Right ventricle myocardium inferior (tissue), 1 donor: ENCODE measurements around the gene MAT2B. TPM values are rescaled to one million over a fixed set of nuclear protein-coding genes. Genes with fewer than 3 reads are reported as not detected.
A peak's percentile ranks its signal among the peaks of the same experiment; 100 is the strongest.

ENCODE experiments used
- ATAC-seq: fragments of 200-7000 bp; cut with Tn5 transposase; one replicate; pipeline ENCODE4 v1.9.1; 2020; ENCODE audit warnings: mild to moderate bottlenecking, moderate library complexity
- DNase-seq: peaks from one replicate; pipeline ENCODE4 v3.0.0; 2021; ENCODE audit errors: missing footprints
- intact Hi-C: fragments of 100-400 bp; cut with DNase I; formaldehyde crosslinking; loops from one replicate; pipeline ENCODE4 v1.11.0; 2022
- long read RNA-seq: library from polyadenylated mRNA; unstranded; transcript quantifications from one replicate; pipeline ENCODE4 v2.0.0, GENCODE V29; 2021
- total RNA-seq: library from RNA; stranded (reverse); fragmentation: NEBNext Ultra II Directional; extraction: Animal tissue kit (Norgen Biotek cat#: 25700); gene quantifications from one replicate; pipeline ENCODE4 v1.2.1, GENCODE V29; 2021
- donor health status: DM: no; HTN: yes; CAD: no; lungs with severe emphysema.

The MAT2B gene
- 59.1 TPM for total RNA-seq
- long read RNA-seq, transcript MAT2B-202 (7 exons, 2,103 nt) = major isoform, 57 of 60 reads
- long read RNA-seq, partial matches to known transcripts = 1 of 60 reads
- long read RNA-seq, other reads (novel, unspliced or antisense) = 0 of 60 reads

DNA sequence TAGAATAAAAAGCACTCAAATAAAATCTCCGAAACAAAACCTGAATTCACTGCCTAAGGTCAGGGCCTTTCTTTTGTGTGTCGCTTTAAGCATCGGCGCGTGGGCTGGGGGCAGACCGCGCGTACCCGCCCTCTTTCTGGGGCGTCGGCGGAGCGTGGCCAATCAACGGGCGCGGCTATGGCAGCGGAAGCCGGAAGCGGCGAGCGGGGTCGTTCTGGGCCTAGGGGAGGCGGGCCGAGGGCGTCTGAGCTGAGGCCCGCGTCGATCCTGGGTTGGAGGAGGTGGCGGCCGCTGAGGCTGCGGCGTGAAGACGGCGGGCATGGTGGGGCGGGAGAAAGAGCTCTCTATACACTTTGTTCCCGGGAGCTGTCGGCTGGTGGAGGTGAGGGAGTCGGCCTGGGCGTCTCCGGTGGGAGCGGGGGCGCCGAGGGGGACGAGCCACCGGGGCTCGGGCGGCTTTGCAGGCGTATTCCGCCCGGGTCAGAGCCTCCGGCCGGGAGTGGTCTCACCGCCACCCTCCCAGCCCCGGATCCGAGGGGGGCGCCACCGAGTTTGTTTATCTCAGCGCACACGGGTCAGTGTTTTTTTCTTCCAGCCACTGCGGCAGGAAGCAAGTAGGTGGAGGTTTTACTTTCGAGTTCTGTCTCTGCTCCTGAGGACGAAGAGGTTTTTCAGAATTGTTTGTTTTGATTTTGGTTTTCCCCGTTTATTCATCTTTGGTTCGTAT is at the start of gene MAT2B:
MAT2B (plus strand) TSS at position 252 of the 727 bp plus-strand sequence; CDS start at position 320, 68 bp downstream.
- peak; percentile 98 for DNase-seq
- ATAC-seq = peak; percentile 99
- intact Hi-C loops = loop anchor here (1.0 kb wide), 1 partner anchor 45 kb away; the partner anchor contains the start of genes HMMR and NUDCD2

DNA sequence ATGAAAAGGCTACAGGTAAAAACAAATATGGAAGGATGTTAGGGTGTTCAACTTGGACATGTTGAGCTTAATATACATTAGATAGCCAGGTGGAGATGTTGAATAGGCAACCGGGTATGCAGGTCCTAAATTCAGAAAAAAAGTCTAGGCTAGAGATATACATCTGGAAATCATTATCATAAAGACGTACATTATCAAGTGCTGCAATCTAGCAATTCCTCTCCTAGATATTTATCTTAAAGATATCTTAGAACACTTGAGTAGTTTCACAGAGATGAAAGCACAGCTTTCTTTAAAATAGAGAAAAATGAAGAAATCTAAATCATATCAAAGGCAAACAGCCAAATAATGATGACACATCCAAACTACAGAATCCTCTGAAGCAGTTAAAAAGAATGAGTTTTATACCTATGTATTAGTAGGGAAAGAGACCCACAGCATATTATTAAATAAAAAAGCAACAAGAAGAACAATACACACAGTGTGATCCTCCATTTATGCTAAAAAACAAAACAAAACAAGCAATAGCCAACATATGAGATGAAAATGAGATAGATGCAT is 49.3 kb upstream of the MAT2B start:
- intact Hi-C loops = no loop called here
- no peak for ATAC-seq
- DNase-seq = no peak

DNA sequence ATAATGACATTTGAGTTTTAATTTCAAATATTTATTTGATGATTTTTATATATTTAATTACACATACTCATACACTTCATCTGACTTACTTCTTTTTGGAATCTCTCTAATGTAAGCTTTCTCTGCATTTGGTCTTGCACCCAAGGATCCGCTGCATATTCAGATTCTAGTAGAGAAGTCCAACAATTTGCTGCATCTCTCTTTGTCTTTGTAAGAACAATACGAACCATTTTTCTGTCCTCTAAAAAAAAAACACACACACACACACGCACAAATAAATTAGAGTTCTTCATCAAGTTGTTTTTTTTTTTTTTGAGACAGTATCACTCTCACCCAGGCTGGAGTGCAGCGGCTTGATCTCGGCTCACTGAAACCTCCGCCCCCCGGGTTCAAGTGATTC is 48.6 kb upstream of the MAT2B start:
- ATAC-seq (no peak), DNase-seq (no peak)

DNA sequence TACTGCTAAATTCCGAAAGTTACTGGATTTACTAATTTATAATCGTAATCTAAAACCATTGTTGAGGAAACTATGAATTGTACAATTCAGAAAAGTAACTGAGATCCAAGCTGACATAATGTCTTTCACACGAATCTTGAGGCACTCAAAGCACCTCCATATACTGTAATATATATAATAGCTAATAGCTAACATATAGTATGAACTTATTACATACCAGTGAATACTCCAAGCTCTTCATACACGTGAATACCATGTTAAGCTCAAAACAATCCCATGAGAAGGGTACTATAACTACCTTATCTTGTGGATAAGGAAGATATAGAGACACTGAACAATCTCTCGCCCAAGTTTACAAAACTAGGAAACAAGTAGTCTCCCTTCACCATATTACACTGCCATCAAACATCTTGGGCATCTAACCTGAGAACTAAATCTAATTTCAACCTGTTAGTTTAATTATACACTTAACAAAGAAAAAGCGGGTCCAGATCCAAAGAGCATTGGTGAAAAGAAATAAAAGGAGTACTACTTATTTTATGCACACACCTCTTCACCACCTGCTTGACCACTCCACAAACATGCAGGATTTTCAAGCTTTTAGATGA is 46.5 kb upstream of the MAT2B start:
- DNase-seq (no peak), ATAC-seq (no peak)
- intact Hi-C loops = loop anchor here (2.0 kb wide), 1 partner anchor 22 kb away; the partner anchor contains the start of gene CCNG1

More for the DNA sequence above, 48.6 kb upstream of the MAT2B start:
- intact Hi-C loops = no loop called here

DNA sequence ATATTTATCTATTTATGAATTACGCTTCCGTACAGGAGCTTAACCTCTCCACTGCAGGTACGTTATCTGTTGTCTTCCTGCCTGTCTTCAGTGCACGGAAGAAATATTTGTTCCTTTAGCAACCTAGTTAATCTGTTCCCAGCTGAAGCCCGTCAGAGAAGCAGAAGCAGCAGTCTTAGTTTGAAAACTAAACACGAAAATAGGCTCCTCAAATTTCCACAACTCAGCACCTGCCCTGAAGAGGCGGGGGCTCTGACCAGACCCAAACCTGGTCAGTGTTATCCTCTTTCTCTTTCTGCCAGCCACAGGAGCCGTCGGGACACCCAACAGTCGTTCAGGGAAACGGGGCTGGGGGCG is 46.0 kb upstream of the MAT2B start:
- ATAC-seq (no peak), DNase-seq (no peak)
- intact Hi-C loops = loop anchor here (2.0 kb wide), 1 partner anchor 23 kb away; the partner anchor contains the start of gene CCNG1

DNA sequence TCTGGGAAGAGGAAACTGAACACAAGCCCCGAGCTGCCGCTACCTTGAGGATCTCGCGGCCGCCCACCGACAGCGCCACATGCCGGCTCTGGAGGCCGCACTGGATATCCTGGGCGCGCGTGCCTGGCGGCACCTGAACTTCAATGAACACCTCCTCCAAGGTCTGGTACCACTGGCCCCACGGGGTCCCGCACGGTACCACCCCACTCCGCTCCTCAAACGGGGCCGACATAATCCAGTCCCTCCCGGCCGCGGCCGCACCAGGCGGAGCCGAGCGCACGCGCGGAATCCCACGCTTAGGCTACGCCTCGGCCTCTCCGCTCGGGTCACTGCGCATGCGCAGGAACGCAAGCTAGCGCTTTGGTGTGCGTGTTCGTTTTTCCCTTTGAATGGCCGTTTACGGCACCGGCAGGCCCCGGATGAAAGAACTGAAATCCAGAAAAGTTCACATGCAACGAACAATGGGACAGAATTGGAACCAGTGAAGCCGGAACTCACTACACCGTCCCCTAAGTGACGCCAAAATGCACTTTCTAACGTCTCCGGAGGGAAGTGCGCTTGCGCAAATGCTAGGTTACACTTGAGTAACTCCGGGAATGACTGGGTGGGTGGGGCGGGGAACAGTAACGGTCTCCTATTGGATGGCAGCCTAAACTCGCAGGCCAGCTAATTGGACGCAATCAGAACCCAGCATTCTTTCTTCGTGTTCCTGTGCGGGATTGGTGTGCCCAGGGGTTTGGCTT is 45.4 kb upstream of the MAT2B start, which contains the start of gene NUDCD2:
NUDCD2 (minus strand) TSS at position 284 of the 743 bp plus-strand sequence; CDS start at position 232, 52 bp downstream.
- DNase-seq (peak; percentile 99), ATAC-seq (peak; percentile 97)
- intact Hi-C loops = loop anchor here (1.0 to 2.0 kb wide), 2 partner anchors 23 to 45 kb away; partner anchors contain the start of genes CCNG1 and MAT2B

DNA sequence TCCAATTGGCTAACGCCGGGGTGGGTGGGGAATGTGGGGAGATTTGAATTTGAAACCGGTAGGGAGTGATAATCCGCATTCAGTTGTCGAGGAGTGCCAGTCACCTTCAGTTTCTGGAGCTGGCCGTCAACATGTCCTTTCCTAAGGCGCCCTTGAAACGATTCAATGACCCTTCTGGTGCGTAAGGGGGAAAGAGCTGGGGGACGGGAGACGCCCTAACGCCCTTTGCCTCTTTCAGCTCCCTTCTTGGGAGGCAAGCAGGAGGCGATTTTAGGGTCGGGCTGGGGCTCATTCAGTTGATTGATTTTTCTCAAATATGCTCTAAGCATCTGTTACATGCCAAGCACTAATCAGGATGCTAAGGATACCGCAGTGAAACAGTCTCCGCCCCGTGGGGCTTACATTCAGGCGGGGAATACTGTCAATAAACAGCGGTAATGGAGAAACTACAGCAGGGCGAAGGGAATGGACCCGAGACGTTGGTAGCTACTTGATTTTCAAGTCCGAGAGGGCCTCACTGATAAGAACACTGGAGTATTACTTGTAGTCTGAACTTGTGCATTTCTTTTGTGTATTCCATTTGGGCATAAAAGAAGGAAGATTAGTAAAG is 44.8 kb upstream of the MAT2B start, which contains the start of gene HMMR:
HMMR (plus strand) TSS at position 71 of the 610 bp plus-strand sequence; CDS start at position 132, 61 bp downstream.
- DNase-seq = no peak
- intact Hi-C loops = loop anchor here (1.0 kb wide), 1 partner anchor 45 kb away; the partner anchor contains the start of gene MAT2B
- no peak for ATAC-seq

DNA sequence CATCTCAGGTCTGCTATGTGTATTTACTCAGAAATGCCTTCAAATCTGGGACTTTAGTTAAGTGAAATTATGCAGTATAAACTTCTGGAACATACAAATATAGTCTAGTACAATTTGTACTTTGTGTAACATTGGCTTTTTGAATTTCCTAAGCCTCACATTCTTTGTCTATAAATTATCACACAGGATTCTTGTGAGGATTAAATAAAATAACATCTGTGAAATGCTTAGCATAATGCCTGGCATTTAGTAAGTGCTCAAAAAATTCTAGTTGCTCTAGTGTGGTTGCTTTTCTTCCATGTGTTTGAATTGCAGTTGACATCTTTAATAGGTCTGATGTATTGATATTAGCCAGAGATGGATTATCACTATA is 42.4 kb upstream of the MAT2B start:
- intact Hi-C loops = no loop called here
- DNase-seq (no peak), ATAC-seq (no peak)

DNA sequence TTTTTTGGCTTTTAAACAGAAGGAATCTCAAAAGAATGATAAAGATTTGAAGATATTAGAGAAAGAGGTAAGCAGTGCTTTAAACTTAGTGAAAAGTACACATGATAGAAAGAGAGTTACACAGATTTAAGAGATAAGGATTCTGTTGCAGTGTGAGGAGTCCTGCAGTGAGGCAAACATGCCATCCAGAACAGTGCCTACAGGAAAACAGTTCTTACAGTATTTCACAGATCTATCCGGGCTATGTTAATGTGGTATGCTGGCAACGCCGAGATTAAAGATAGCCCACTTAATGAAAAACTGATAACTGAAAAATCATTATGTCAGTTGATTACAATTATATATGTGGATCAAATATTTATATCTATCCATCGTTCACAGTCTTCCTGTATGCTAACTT is 37.7 kb upstream of the MAT2B start:
- intact Hi-C loops = no loop called here
- ATAC-seq (no peak), DNase-seq (no peak)

DNA sequence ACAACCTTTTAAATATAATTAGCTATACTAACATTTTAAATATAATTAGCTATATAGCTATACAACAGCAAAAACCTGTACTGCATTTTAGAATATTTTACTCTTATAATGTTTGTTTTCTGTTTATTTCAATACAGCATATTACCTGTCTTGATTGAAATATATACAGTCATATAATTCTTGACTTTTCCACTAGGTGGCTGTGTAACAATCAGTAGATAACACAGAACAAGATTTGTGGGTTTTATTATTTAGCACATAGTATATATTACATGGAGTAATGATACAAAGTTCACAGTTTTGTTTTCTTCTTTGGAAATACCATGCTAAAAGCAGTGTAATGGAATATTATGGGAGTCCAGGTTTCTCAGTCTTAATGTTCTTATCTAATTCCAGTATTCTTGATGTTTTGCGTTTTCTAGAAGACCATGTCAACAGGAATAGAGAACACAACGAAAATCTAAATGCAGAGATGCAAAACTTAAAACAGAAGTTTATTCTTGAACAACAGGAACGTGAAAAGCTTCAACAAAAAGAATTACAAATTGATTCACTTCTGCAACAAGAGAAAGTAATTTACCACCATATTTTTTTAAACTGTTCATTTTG is 31.7 kb upstream of the MAT2B start:
- DNase-seq (no peak), ATAC-seq (no peak)
- intact Hi-C loops = no loop called here

DNA sequence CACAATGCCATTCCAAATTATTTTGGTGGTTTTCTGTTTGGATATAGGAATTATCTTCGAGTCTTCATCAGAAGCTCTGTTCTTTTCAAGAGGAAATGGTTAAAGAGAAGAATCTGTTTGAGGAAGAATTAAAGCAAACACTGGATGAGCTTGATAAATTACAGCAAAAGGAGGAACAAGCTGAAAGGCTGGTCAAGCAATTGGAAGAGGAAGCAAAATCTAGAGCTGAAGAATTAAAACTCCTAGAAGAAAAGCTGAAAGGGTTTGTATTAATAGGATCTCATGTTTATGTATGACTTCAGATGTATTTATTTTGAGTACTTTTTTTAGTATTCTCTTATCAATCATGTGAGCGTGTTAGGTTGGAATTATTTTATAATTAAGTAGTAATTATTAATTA is 30.0 kb upstream of the MAT2B start:
- no peak for DNase-seq
- intact Hi-C loops = no loop called here
- no peak for ATAC-seq

DNA sequence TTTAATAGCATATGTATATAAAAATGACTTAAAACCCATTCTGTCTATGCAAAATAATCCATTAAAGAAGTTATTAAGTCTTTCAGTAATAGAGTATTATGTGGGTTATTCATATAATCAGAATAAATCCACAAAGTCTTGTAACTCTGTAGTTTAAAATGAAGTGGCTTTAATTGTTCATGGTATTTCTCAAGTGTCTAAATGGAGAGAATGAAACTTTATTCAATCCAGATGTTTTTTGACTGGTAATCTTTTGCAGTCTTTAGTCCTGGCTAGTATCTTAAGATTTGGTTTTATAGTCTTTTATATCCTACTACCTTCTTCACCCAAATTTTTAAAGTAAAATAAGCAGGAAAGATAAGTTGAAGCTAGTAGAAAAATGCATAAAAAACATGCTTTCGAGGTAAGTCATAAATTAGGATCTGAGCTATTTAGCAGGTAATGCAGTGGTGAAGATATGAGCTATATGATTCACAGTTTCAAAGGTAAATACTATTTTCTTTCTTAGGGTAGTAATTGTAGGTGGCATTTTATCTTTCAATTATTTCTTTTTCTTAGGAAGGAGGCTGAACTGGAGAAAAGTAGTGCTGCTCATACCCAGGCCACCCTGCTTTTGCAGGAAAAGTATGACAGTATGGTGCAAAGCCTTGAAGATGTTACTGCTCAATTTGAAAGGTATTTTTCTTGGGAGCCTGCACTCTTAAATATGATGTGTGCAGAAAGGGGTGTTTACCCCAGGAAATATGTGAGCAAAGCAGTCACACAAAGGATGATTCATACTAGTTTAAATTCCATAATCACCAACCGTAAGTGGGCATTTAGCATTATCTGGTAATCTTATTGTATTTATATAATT is 27.1 kb upstream of the MAT2B start:
- intact Hi-C loops = no loop called here
- DNase-seq (no peak), ATAC-seq (no peak)

DNA sequence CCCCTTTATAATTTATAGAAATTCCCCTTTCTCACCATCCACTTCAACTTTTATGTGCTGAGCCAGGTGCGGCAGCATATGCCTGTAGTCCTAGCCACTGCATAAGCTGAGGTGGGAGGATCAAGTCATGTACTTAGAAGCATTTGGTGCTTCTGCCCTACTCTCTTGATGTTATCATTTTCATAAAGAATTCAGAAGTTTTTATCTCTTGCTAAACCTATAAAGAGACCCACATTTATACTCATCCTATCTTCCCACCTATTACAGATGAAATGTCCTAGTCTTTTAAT is 26.5 kb upstream of the MAT2B start:
- DNase-seq (no peak), ATAC-seq (no peak)
- intact Hi-C loops = no loop called here

DNA sequence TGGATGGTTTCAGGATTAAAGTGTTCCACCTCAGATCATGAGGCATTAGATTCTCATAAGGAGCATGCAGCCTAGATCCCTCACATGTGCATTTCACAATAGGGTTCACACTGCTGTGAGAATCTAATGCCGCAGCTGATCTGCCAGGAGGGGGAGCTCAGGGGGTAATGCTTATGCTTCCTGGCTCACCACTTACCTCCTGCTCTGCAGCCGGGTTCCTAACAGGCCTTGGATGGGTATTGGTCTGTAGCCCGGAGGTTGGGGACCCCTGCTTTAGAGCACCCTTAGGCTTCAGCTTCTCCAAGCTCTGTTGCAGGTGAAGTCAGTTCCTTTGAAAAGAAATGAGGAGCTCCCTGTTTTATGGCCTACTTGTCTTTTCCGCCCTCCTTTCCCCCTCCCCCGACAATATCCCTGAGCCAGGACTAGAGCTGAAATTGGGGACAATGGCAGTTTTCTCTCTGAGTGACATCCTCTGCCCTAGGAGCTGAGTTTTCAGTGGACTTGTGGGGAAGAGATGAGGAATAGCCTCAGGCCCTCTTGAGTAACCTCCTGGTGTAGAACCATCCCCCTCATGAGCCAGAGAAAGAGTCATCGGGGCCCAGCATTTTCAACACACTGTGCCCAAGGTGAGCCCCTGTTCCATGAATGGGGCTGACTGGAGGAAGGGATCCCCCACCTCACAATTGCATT is 16.2 kb upstream of the MAT2B start:
- intact Hi-C loops = no loop called here
- DNase-seq (no peak), ATAC-seq (no peak)

DNA sequence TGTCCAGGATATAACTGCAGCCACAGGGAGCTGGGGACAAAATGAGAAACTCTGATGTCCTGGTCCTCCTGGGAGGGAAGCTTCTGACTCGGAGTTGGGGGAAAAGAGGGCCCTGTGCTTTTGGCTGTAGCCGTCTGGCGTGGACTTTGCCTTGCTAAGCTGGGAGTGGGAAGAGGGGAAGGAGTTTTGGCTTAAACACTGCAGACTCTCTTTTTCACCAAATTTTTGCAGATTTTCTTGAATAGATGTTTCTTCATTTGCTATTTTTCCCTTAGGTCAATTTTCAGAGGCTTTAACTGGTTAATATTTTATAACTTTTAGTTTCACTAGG is 15.7 kb upstream of the MAT2B start:
- ATAC-seq = no peak
- intact Hi-C loops = no loop called here
- DNase-seq = no peak

DNA sequence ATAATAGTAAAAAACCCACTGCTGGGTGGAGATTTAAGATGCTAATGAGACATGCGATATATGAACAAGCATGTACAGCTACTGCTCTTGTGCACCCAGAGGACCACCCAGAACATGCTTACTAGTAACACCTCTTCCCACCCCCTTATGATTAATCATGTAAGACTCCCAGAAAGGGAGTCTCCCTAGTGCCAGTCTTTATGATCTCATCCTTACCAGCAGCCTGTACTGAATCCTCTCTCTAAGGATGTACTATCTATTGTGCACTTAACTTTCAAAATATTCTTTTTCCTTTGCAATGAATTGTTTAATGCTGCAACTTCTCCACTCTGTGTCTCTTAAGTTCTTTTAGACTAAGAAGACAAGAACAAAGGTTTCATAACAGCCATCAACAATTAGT is 9.1 kb upstream of the MAT2B start:
- DNase-seq (no peak), ATAC-seq (no peak)
- intact Hi-C loops = no loop called here

DNA sequence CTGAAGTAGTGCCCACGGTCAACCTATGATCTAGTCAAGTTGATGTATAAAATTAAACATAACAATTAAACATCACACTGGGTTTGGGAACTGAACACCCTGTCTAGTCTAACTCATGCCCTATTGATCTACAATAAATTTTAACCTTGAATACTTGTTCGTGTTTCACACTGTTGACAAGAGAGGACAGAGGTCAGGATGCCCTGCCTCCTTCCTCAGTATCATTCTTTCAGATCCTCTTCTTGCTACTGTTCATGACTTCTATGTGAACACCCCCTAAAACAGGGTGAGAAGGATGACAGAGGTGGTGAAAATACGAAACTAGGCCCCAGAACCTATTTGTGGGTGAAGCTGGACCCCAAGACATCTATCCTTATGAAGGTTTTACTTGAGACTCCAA is 8.1 kb upstream of the MAT2B start:
- no peak for DNase-seq
- intact Hi-C loops = no loop called here
- no peak for ATAC-seq
